CD4-positive, alpha-beta T cell treated with Interleukin-12 subunit alpha and Interleukin-12 subunit beta, for 1 hour (primary cell): ENCODE results near the gene SELENOH.
"Not testable (repeated sequence)": the region's sequence is repeated elsewhere in the genome, so short reads cannot be mapped to it uniquely, and the experiment has no call there.

ENCODE experiments used
- DNase-seq: peaks from one replicate; pipeline ENCODE4 v3.0.0-alpha.2; 2020

The SELENOH gene

GRCh38 chr11:57741132-57742086 is at the start of gene SELENOH:
Gene SELENOH (plus strand): TSS chr11:57741491. CDS start chr11:57741596, 105 bp downstream.
- peak; percentile 93 for DNase-seq

GRCh38 chr11:57698843-57699365 is 42.4 kb upstream of the SELENOH start:
- no peak for DNase-seq

- no peak for DNase-seq
These were observed 41.5 kb upstream of the SELENOH start for GRCh38 chr11:57699813-57700212.

- DNase-seq: no peak
These were observed 40.9 kb upstream of the SELENOH start for GRCh38 chr11:57700425-57700824.

GRCh38 chr11:57703341-57703740 is 38.0 kb upstream of the SELENOH start:
- no peak for DNase-seq

- DNase-seq: no peak
These were observed 36.4 kb upstream of the SELENOH start for GRCh38 chr11:57704932-57705331.

GRCh38 chr11:57705432-57705831 is 35.9 kb upstream of the SELENOH start:
- DNase-seq: not testable (repeated sequence)

GRCh38 chr11:57709802-57710367 is 31.4 kb upstream of the SELENOH start:
- DNase-seq: no peak

GRCh38 chr11:57711414-57712255 is 29.7 kb upstream of the SELENOH start, which contains the start of gene MED19:
Gene MED19 (minus strand): TSS chr11:57712215. CDS start chr11:57712179, 36 bp downstream.
- peak; percentile 89 for DNase-seq

- DNase-seq: peak; percentile 95
These were observed 28.8 kb upstream of the SELENOH start, which contains the start of gene TMX2 for GRCh38 chr11:57712256-57713150. Gene TMX2 (plus strand): TSS chr11:57712593. CDS start chr11:57712619, 26 bp downstream.

GRCh38 chr11:57713835-57714234 is 27.5 kb upstream of the SELENOH start:
- DNase-seq: no peak

- not testable (repeated sequence) for DNase-seq
These were observed 24.6 kb upstream of the SELENOH start for GRCh38 chr11:57716726-57717125.

- DNase-seq: no peak
These were observed 14.1 kb upstream of the SELENOH start for GRCh38 chr11:57727185-57727584.

- no peak for DNase-seq
These were observed 12.5 kb upstream of the SELENOH start for GRCh38 chr11:57728829-57729228.

GRCh38 chr11:57729479-57729878 is 11.8 kb upstream of the SELENOH start:
- DNase-seq: no peak

- DNase-seq: no peak
These were observed 8.6 kb upstream of the SELENOH start for GRCh38 chr11:57732661-57733060.

GRCh38 chr11:57735619-57736298 is 5.5 kb upstream of the SELENOH start:
- no peak for DNase-seq

GRCh38 chr11:57742087-57742452 is 779 bp downstream of the SELENOH start:
- no peak for DNase-seq

GRCh38 chr11:57744357-57744756 is 3.1 kb downstream of the SELENOH start:
- DNase-seq: no peak

- no peak for DNase-seq
These were observed 3.9 kb downstream of the SELENOH start for GRCh38 chr11:57745206-57745605.

GRCh38 chr11:57746920-57747319 is 5.6 kb downstream of the SELENOH start:
- DNase-seq: no peak
